Hepatocyte (in vitro differentiated cells): ENCODE measurements around the gene PPP2R3A. TPM values are rescaled to one million over a fixed set of nuclear protein-coding genes. Genes with fewer than 3 reads are reported as not detected.

Experiments used
- DNase-seq: peaks from one replicate; pipeline ENCODE4 v3.0.0-alpha.2; 2016; ENCODE audit warnings: low spot score
- H2AFZ ChIP-seq: fragments of 200-600 bp; sonication (generic); 2 replicates; pipeline ENCODE4 v1.6.0; 2016; ENCODE audit warnings: antibody characterized with exemption, mild to moderate bottlenecking
- H3K27ac ChIP-seq: fragments of 200-600 bp; sonication (generic); 2 replicates; pipeline ENCODE4 v1.5.1; 2016; ENCODE audit warnings: mild to moderate bottlenecking
- H3K27me3 ChIP-seq: fragments of 200-600 bp; sonication (generic); 2 replicates; pipeline ENCODE4 v1.6.1; 2016
- H3K36me3 ChIP-seq: fragments of 200-600 bp; sonication (generic); replicated peaks from 2 replicates; pipeline ENCODE4 v1.5.1; 2016; ENCODE audit warnings: low read depth; ENCODE audit not compliant: insufficient read depth
- H3K4me1 ChIP-seq: fragments of 200-600 bp; sonication (generic); 2 replicates; pipeline ENCODE4 v1.5.1; 2016; ENCODE audit warnings: mild to moderate bottlenecking, moderate library complexity; ENCODE audit not compliant: insufficient read depth
- H3K4me2 ChIP-seq: fragments of 200-600 bp; sonication (generic); 2 replicates; pipeline ENCODE4 v1.6.0; 2016
- H3K4me3 ChIP-seq: fragments of 200-600 bp; sonication (generic); 2 replicates; pipeline ENCODE4 v1.5.1; 2016; ENCODE audit warnings: mild to moderate bottlenecking
- H3K79me2 ChIP-seq: fragments of 200-600 bp; sonication (generic); 2 replicates; pipeline ENCODE4 v1.6.0; 2017; ENCODE audit warnings: mild to moderate bottlenecking
- H3K9me2 ChIP-seq: fragments of 200-600 bp; sonication (generic); replicated peaks from 2 replicates; pipeline ENCODE4 v1.6.0; 2017; ENCODE audit warnings: mild to moderate bottlenecking; ENCODE audit not compliant: insufficient read depth
- H3K9me3 ChIP-seq: fragments of 200-600 bp; sonication (generic); 2 replicates; pipeline ENCODE4 v1.5.1; 2016; ENCODE audit warnings: low read depth, mild to moderate bottlenecking
- H4K20me1 ChIP-seq: fragments of 200-600 bp; sonication (generic); 2 replicates; pipeline ENCODE4 v1.6.0; 2016; ENCODE audit warnings: mild to moderate bottlenecking; ENCODE audit not compliant: insufficient read depth, poor library complexity, severe bottlenecking
- EZH2 ChIP-seq: fragments of 200-600 bp; sonication (generic); IDR thresholded peaks from 2 replicates; pipeline ENCODE4 v1.6.1; 2016; ENCODE audit warnings: antibody characterized with exemption, mild to moderate bottlenecking, borderline replicate concordance
- EZH2phosphoT487 ChIP-seq: fragments of 200-600 bp; sonication (generic); IDR thresholded peaks from one replicate; pipeline ENCODE4 v1.6.1; 2018; ENCODE audit warnings: antibody characterized with exemption, mild to moderate bottlenecking, low read depth, moderate library complexity; ENCODE audit not compliant: unreplicated experiment, severe bottlenecking
- WGBS: methylation state at CpG from one replicate; pipeline ENCODE4 v1.1.6; 2016; ENCODE audit warnings: low lambda C conversion rate; ENCODE audit errors: missing lambda C conversion rate; 5-methylcytosine and 5-hydroxymethylcytosine counted together
- polyA plus RNA-seq: library from polyadenylated mRNA; unstranded; fragments of >200 nt; fragmentation: Nextera tagmentation; extraction: Ambion mirVana; gene quantifications from 2 replicates; pipeline ENCODE4 v1.2.1, GENCODE V29; 2016
- total RNA-seq: library from RNA; depleted of rRNA; stranded (reverse); fragments of >200 nt; gene quantifications from 2 replicates; pipeline ENCODE4 v1.2.3, GENCODE V29; 2014
- TF ChIP-seq, protein P1 (sequence below): fragments of 200-600 bp; sonication (generic); IDR thresholded peaks from 2 replicates; pipeline ENCODE4 v1.5.1; 2016; ENCODE audit warnings: antibody characterized with exemption, mild to moderate bottlenecking; ENCODE audit not compliant: poor library complexity

The PPP2R3A gene
- total and polyA plus RNA-seq, 2 experiments from 2014 or later: 6.7 to 20.2 TPM

DNA sequence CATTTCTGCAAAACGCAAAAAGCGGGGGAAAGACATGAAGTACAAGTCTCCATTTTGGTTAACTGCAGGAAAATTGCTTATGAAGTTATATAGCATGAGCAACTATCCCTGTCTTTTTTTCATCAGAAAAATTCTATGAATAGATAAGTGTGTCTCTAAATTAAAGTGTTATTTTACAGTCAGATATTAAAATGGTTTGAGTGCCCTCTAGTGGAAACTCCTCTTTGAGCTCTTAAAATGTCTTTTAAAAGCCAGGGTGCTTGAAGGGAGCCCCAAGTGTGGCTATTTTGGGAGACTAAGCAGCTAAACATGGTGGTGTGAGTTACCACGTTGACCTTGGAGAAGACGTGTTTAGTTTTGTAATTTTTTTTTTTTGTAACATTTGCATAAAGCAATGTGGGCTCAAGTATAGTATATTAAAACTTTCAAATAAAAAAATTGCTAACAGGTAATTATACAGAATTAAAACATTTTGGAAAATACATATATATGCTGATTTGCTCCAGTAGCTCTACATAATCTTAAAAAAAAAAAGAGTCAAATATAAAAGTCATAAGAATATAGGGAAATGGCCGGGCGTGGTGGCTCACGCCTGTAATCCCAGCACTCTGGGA lies 77.2 kb downstream of the PPP2R3A start:
- H4K20me1 ChIP-seq: no peaks in the 10 kb centered on the region
- WGBS: 82% methylated on average over 7 of the region's 7 CpGs
- no peak overlapping the region for H3K4me2 ChIP-seq
- H3K79me2 ChIP-seq: no peaks in the 10 kb centered on the region
- H3K27ac ChIP-seq: no peak overlapping the region
- no peaks in the 10 kb centered on the region for H3K9me3 ChIP-seq
- H3K4me3 ChIP-seq: no peak overlapping the region
- TF ChIP-seq, protein P1, sequence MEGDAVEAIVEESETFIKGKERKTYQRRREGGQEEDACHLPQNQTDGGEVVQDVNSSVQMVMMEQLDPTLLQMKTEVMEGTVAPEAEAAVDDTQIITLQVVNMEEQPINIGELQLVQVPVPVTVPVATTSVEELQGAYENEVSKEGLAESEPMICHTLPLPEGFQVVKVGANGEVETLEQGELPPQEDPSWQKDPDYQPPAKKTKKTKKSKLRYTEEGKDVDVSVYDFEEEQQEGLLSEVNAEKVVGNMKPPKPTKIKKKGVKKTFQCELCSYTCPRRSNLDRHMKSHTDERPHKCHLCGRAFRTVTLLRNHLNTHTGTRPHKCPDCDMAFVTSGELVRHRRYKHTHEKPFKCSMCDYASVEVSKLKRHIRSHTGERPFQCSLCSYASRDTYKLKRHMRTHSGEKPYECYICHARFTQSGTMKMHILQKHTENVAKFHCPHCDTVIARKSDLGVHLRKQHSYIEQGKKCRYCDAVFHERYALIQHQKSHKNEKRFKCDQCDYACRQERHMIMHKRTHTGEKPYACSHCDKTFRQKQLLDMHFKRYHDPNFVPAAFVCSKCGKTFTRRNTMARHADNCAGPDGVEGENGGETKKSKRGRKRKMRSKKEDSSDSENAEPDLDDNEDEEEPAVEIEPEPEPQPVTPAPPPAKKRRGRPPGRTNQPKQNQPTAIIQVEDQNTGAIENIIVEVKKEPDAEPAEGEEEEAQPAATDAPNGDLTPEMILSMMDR: peak; percentile 76
- TF ChIP-seq EZH2: no peak
- no peaks in the 10 kb centered on the region for H3K9me2 ChIP-seq
- H3K4me1 ChIP-seq: no peaks in the 10 kb centered on the region
- H3K27me3 ChIP-seq: no peaks in the 10 kb centered on the region
- DNase-seq: peak; percentile 68
- H3K36me3 ChIP-seq: no peaks in the 10 kb centered on the region
- no peak overlapping the region for H2AFZ ChIP-seq

DNA sequence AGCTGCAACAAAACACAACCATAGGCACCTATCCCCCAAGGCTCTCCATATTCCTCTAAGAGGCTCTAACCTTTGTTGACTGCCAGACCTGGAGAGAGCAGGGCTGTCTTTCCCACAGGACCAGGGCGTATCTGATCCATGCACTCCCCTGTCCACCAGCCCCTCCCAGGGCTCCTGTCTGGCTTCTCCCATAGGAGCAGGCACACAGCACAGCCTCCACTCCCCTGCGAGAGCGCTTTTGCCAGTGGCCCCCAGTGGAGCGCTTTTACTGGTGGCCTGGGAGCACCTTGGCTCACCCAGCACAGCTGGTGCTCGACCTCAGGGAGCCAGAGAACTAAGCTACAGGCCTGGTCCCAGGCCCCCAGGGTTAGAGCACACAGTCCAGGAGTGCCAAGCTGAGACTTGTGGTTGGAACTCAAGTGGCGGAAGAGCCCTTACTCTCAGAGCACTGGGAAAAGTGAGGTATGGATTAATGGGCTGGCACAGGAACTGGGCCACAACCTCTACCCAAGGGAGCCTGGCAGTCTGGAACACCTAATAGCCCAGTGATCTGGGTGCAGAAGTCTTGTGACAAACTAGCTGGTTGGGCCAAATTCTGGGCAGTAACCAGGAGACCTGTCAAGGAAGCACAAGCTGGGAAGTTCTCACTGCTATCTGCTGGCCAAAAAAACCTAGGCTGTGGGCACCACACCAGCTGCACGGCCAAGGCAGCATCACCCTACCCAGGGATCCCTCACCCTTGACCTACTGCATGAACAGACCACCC lies 79.6 kb downstream of the PPP2R3A start:
- TF ChIP-seq, protein P1: no peak
- TF ChIP-seq EZH2phosphoT487: no peak
- no peak for TF ChIP-seq EZH2
- Histone ChIP-seq H3K4me3 (no peak overlapping the region), H3K4me2 (no peak overlapping the region), H3K27me3 (no peaks in the 10 kb centered on the region), H3K9me2 (no peaks in the 10 kb centered on the region), H3K36me3 (no peaks in the 10 kb centered on the region), H3K27ac (no peak overlapping the region), H4K20me1 (no peaks in the 10 kb centered on the region), H3K79me2 (no peaks in the 10 kb centered on the region), H2AFZ (no peak overlapping the region), H3K4me1 (no peaks in the 10 kb centered on the region), H3K9me3 (no peaks in the 10 kb centered on the region)
- 81% methylated on average over 7 of the region's 7 CpGs for WGBS
- no peak for DNase-seq

DNA sequence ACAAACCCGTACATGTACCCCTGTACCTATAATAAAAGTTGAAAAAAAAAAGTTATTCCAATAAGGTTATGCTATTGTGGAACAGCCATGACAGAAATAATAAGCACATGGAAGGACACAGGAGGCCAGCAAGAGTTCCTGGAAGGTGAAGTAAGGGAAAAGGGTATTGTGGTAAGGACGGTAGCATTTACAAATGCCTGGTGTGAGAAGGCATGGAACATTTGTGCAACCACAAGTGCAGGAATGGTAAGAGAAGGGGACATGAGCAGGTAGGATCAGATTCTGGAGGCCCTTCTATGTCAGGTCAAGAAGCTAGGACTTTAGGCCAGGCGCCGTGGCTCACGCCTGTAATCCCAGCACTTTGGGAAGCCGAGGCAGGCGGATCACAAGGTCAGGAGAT lies 82.5 kb downstream of the PPP2R3A start:
- DNase-seq: no peak

More for the DNA sequence above, 82.5 kb downstream of the PPP2R3A start:
- H3K27ac ChIP-seq: no peak overlapping the region
- H4K20me1 ChIP-seq: no peaks in the 10 kb centered on the region
- no peak overlapping the region for H3K4me3 ChIP-seq
- TF ChIP-seq, protein P1: no peak
- no peak for TF ChIP-seq EZH2phosphoT487
- H2AFZ ChIP-seq: no peak overlapping the region
- H3K9me3 ChIP-seq: no peaks in the 10 kb centered on the region
- H3K9me2 ChIP-seq: no peaks in the 10 kb centered on the region
- no peaks in the 10 kb centered on the region for H3K79me2 ChIP-seq
- no peaks in the 10 kb centered on the region for H3K27me3 ChIP-seq
- no peaks in the 10 kb centered on the region for H3K36me3 ChIP-seq
- WGBS: 96% methylated on average over 7 of the region's 7 CpGs
- H3K4me1 ChIP-seq: no peaks in the 10 kb centered on the region
- no peak overlapping the region for H3K4me2 ChIP-seq
